HG03432 (cell line): ENCODE results near the gene ARPC1A.
"Not testable (repeated sequence)": the region's sequence is repeated elsewhere in the genome, so short reads cannot be mapped to it uniquely, and the experiment has no call there.

Source experiments
- ATAC-seq: cut with Tn5 transposase; IDR thresholded peaks from one replicate; pipeline ENCODE4 v1.9.1; 2021; ENCODE audit warnings: mild to moderate bottlenecking, moderate library complexity; ENCODE audit not compliant: unreplicated experiment

The ARPC1A gene

GRCh38 chr7:99320371-99320770 is 5.3 kb upstream of the ARPC1A start:
- no peak for ATAC-seq

GRCh38 chr7:99322659-99323058 is 3.0 kb upstream of the ARPC1A start:
- not testable (repeated sequence) for ATAC-seq

- no peak for ATAC-seq
Observed at GRCh38 chr7:99324559-99324958, 1.1 kb upstream of the ARPC1A start.

GRCh38 chr7:99325001-99325493 is 651 bp upstream of the ARPC1A start:
- ATAC-seq: no peak

GRCh38 chr7:99326408-99326782 is 697 bp downstream of the ARPC1A start:
- ATAC-seq: no peak

DNA sequence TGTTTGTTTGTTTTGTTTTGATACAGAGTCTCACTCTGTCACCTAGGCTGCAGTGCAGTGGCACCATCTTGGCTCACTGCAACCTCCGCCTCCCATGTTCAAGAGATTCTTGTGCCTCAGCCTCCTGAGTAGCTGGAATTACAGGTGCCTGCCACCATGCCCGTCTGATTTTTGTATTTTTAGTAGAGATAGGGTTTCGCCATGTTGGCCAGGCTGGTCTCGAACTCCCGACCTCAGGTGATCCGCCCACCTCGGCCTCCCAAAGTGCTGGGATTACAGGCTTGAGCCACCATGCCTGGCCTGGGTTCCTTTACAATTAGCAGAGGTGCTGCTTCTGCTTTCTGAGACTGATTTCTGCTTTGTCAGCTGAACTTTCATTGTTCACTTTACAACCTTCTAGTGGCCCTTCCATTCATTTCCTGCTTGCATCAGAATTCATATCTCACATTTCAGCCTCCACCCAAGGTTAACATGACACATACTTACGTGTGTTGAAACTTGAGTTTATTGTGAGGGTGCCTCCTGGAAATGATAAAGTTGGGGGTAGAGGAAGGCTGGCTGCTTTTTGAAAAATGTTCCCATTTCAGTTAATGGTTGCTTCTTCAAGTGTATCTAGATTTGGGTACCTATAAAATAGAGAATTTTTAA is 4.7 kb downstream of the ARPC1A start:
- ATAC-seq: not testable (repeated sequence)

GRCh38 chr7:99331002-99331401 is 5.3 kb downstream of the ARPC1A start:
- no peak for ATAC-seq

GRCh38 chr7:99339595-99339994 is 13.9 kb downstream of the ARPC1A start:
- ATAC-seq: no peak

- no peak for ATAC-seq
Observed at GRCh38 chr7:99340659-99341058, 15.0 kb downstream of the ARPC1A start.

DNA sequence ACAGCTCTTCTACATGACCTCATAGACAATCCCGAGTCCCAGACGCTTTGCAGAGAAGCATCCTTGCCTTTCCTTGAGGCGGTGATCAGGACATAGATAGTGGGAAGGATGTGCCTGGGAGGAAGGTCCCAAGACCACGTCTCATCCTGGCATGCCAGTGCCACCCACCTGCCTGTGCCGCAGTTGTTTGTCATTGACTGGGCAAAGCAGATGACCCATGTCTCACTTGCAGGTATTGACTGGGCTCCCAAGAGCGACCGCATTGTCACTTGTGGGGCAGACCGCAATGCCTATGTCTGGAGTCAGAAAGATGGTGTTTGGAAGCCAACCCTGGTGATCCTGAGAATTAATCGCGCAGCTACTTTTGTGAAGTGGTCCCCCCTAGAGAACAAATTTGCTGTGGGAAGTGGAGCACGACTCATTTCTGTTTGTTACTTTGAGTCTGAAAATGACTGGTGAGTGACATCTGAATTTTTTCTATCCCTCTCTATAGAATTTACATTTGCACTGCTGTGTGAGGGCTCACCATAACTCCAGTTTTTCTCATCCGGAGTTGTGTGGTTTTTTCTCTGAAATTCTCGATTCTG is 18.5 kb downstream of the ARPC1A start:
- no peak for ATAC-seq

- not testable (repeated sequence) for ATAC-seq
Observed at GRCh38 chr7:99350641-99351040, 24.9 kb downstream of the ARPC1A start.

DNA sequence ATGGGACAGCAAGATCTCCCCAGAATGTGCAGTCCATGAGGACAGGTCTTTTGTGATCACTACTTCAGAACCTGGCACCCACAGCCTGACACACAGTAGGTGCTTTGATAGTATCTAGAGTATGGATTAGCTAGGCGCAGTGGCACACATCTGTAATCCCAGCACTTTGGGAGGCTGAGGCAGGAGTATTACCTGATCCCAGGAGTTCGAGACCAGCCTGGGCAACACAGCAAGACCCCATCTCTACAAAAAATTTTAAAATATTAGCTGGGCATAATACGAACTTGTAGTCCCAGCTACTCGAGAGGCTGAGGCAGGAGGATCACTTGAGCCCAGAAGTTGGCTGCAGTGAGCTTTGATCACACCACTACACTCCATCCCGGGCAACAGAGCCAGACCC is 26.5 kb downstream of the ARPC1A start:
- ATAC-seq: no peak

- no peak for ATAC-seq
Observed at GRCh38 chr7:99355098-99355497, 29.4 kb downstream of the ARPC1A start.

DNA sequence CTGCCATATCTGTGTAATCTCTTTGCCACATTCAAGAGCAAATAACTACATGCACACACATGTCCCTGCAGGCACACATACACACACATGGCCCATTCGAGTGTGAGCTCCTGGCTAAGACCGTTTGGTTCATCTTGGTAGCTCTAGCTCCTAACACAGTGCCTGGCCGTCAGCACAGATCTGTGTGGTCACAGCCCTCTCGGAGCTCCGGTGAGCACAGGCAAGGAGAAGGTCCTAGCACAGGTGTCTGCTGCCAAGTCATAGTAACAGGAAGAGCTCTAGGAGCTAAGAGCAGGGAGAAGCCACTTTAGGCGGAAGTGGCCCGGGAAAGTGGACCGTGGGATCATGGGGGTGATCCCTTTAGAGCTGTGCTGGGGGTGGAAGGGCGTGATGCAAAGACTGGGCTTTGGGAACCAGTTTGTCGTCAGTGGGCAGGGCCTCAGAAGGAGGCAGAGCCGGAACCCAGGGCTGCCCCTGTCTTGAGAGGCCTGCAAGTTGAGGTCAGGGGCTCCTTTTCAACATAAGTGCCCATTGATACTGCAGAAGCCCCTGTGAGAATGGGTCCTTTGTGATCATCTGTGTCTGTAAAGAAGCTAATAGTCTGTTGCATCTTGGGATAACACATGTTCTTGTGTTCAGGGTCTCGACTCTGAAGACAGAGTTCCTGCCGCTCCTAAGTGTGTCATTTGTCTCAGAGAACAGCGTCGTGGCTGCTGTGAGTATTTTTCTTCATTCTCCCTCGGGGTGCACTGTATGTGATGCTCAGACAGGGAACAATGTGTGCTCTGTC is 32.2 kb downstream of the ARPC1A start:
- no peak for ATAC-seq

DNA sequence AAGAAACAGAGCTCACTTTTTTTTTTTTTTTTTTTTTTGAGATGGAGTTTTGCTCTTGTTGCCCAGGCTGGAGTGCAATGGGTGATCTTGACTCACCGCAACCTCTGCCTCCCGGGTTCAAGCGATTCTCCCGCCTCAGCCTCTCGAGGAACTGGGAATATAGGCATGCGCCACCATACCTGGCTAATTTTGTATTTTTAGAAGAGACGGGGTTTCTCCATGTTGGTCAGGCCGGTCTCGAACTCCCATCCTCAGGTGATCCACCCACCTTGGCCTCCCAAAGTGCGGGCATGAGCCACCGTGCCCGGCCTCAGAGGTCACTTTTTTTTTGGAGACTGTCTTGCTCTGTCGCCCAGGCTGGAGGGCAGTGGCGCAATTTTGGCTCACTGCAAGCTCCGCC is 32.8 kb downstream of the ARPC1A start:
- ATAC-seq: not testable (repeated sequence)

DNA sequence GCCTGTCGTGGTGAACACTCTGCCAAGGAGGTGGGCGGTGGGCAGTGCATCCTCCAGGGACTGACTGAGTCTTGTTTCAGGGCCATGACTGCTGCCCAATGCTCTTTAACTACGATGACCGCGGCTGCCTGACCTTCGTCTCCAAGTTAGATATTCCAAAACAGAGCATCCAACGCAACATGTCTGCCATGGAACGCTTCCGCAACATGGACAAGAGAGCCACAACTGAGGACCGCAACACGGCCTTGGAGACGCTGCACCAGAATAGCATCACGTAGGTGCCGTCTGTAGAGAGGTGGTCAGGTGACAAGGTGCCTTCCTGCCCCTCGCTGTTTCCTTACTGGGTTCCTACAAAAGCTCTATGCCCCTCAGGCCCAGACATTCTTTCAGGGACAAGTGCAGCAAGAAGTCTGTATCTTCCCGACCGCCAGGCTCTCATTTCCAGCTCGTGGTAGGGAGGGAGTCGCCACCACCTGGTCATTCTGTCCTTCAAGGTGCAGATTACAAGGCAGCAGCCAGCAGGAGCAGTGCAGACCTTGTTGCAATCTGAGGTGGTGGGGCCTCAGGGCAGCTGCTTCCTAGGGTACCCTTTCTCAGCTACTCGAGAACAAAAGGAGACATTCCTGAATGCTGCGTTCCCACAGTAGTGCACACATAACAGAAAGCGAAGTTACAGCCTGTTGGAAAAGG is 33.9 kb downstream of the ARPC1A start:
- no peak for ATAC-seq

DNA sequence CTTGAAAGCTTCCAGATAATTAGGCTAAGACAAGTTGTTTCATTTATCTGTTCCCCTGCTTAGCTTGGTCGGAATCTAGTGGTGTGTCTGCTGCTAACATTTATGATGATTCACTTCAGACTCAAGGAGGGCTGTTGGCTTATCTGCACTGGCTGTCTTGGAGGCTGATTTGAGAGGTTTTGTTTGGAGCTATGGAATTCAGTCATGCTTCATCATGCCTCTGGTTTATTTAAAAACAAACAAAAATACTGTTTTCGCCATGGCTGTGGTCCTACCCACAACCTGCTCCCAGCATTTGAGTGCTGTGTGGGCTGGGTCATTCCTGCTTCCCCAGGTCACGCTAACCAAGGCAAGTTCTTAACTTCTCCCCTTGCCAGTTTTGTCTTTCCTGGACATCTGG is 37.1 kb downstream of the ARPC1A start:
- ATAC-seq: no peak

DNA sequence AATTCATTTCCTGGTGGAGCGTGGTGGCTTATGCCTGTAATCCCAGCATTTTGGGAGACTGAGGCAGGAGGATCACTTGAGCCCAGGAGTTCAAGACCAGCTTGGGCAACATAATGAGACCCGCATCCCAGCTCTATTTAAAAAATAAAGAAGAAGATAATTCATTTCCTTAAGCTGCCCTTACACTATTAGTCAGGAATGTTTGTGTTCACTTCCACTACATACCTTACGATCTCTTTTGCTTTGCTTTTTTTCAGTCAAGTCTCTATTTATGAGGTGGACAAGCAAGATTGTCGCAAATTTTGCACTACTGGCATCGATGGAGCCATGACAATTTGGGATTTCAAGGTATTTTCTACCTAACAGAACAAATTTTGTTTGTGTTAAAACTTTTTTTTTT is 37.6 kb downstream of the ARPC1A start:
- no peak for ATAC-seq

GRCh38 chr7:99365318-99366141 is 39.8 kb downstream of the ARPC1A start:
- ATAC-seq: no peak

- no peak for ATAC-seq
Observed at GRCh38 chr7:99366646-99367045, 40.9 kb downstream of the ARPC1A start.
